Neural progenitor cell (in vitro differentiated cells): ENCODE data around the gene NKX6-1.

ENCODE experiments used
- CTCF ChIP-seq: fragments of 200-600 bp; sonication (generic); IDR thresholded peaks from 2 replicates; pipeline ENCODE4 v1.5.1; 2017; ENCODE audit warnings: antibody characterized with exemption, mild to moderate bottlenecking
- EZH2 ChIP-seq: fragments of 200-600 bp; sonication (generic); IDR thresholded peaks from 2 replicates; pipeline ENCODE4 v1.6.1; 2017; ENCODE audit warnings: antibody characterized with exemption, mild to moderate bottlenecking, moderate library complexity
- EZH2phosphoT487 ChIP-seq: fragments of 200-600 bp; sonication (generic); IDR thresholded peaks from 2 replicates; pipeline ENCODE4 v1.6.1; 2017; ENCODE audit warnings: antibody characterized with exemption

GRCh38 chr4:84477738-84478137 is 21.4 kb downstream of the NKX6-1 start:
- no peak for TF ChIP-seq EZH2phosphoT487
- TF ChIP-seq CTCF, result no peak
- TF ChIP-seq EZH2, result no peak
